Osteocyte (in vitro differentiated cells): ENCODE measurements around the gene POLR2L. TPM values are rescaled to one million over a fixed set of nuclear protein-coding genes. Genes with fewer than 3 reads are reported as not detected.
A peak's percentile ranks its signal among the peaks of the same experiment; 100 is the strongest.

Experiments
- DNase-seq: peaks from one replicate; pipeline ENCODE4 v3.0.0; 2021; ENCODE audit warnings: mixed read lengths; ENCODE audit not compliant: unreplicated experiment; ENCODE audit errors: extremely low spot score
- H3K27ac Mint-ChIP-seq: one replicate; pipeline ENCODE4 v1.8.0; 2021; ENCODE audit warnings: mild to moderate bottlenecking, mixed read lengths; ENCODE audit not compliant: unreplicated experiment
- H3K27me3 Mint-ChIP-seq: one replicate; pipeline ENCODE4 v1.8.0; 2021; ENCODE audit warnings: mixed read lengths; ENCODE audit not compliant: unreplicated experiment
- H3K36me3 Mint-ChIP-seq: one replicate; pipeline ENCODE4 v1.8.0; 2021; ENCODE audit warnings: mixed read lengths; ENCODE audit not compliant: unreplicated experiment
- H3K4me1 Mint-ChIP-seq: one replicate; pipeline ENCODE4 v1.8.0; 2021; ENCODE audit warnings: mixed read lengths; ENCODE audit not compliant: unreplicated experiment
- H3K4me3 Mint-ChIP-seq: one replicate; pipeline ENCODE4 v1.8.0; 2021; ENCODE audit warnings: mild to moderate bottlenecking, moderate library complexity, mixed read lengths; ENCODE audit not compliant: unreplicated experiment
- H3K9me3 Mint-ChIP-seq: one replicate; pipeline ENCODE4 v1.8.0; 2021; ENCODE audit warnings: mixed read lengths; ENCODE audit not compliant: unreplicated experiment
- total RNA-seq: library from RNA; stranded (reverse); gene quantifications from 2 replicates; pipeline ENCODE4 v1.2.1, GENCODE V29; 2021
- TF ChIP-seq, protein P1 (sequence below): fragments of 200-600 bp; sonication (generic); IDR thresholded peaks from 2 replicates; pipeline ENCODE4 v1.5.0; 2021; ENCODE audit warnings: antibody characterized with exemption, mild to moderate bottlenecking, moderate library complexity

The POLR2L gene
- total RNA-seq, 1 donor from 2014 or later, result 193 TPM

DNA sequence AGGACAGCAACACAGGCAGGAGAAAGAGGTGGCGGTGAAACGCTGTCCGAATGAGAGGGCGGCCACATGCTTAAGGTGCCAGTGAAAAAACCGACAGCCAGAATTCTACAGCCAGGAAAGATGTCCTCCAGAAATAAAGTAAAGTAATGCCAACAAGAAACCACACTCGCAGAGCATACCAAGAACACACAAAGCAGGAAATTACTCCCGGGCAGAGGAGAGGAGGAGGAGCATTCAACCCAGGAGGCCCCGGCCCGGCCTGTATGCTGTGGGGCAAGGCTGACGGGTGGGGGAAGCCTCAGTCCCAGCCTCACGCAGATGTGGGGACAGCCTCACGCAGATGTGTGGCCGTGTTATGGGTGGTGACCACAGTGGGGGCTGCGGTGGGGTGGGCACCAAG, 40.3 kb upstream of the POLR2L start:
- Mint-ChIP-seq H3K27ac (peak overlapping the region; percentile 63), H3K36me3 (peaks cover 23% of the 10 kb centered on the region), H3K9me3 (no peaks in the 10 kb centered on the region), H3K4me1 (peaks cover 6% of the 10 kb centered on the region), H3K27me3 (no peaks in the 10 kb centered on the region), H3K4me3 (no peak overlapping the region)
- DNase-seq, result no peak
- TF ChIP-seq, protein P1, sequence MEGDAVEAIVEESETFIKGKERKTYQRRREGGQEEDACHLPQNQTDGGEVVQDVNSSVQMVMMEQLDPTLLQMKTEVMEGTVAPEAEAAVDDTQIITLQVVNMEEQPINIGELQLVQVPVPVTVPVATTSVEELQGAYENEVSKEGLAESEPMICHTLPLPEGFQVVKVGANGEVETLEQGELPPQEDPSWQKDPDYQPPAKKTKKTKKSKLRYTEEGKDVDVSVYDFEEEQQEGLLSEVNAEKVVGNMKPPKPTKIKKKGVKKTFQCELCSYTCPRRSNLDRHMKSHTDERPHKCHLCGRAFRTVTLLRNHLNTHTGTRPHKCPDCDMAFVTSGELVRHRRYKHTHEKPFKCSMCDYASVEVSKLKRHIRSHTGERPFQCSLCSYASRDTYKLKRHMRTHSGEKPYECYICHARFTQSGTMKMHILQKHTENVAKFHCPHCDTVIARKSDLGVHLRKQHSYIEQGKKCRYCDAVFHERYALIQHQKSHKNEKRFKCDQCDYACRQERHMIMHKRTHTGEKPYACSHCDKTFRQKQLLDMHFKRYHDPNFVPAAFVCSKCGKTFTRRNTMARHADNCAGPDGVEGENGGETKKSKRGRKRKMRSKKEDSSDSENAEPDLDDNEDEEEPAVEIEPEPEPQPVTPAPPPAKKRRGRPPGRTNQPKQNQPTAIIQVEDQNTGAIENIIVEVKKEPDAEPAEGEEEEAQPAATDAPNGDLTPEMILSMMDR, result no peak

DNA sequence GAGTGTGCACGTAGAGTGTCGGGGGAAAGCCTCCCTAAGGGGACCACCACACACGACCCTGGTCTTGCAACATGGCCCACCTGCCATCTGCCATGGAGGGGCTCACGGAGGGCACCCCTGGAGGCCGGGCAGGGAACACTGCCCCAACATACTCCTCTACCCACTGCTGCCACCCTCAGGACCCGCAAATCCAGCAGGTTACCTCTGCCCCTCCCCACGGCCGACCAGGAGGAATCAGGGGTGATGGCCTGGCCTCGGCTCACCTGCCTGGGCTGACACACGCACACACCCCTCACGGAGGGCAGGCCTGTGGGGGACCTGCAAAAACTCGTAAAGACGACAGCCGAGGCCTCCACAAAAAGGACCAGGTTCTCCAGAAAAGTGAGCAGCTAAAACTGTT, 38.1 kb upstream of the POLR2L start:
- H3K27me3 Mint-ChIP-seq, result no peaks in the 10 kb centered on the region
- TF ChIP-seq, protein P1, result no peak
- H3K36me3 Mint-ChIP-seq, result peaks cover 14% of the 10 kb centered on the region
- H3K27ac Mint-ChIP-seq, result no peak overlapping the region
- H3K4me3 Mint-ChIP-seq, result no peak overlapping the region
- peaks cover 21% of the 10 kb centered on the region for H3K4me1 Mint-ChIP-seq
- H3K9me3 Mint-ChIP-seq, result no peaks in the 10 kb centered on the region
- DNase-seq, result no peak

DNA sequence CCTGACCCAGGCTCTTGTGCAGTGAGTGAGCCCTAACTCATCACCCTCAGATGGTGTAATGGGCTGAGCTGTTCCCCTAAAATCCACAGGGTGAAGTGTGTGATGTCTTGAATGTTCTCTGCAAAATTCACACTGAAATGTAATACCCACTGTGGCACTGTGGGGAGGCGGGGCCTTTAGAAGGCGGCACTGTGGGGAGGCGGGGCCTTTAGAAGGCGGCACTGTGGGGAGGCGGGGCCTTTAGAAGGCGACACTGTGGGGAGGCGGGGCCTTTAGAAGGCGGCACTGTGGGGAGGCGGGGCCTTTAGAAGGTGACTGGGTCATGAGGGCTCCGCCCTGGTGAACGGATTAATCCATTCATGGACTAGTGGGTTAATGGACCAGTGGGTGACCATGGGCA, 35.2 kb upstream of the POLR2L start:
- Mint-ChIP-seq H3K4me1 (peaks cover 19% of the 10 kb centered on the region), H3K4me3 (no peak overlapping the region), H3K9me3 (no peaks in the 10 kb centered on the region), H3K27ac (no peak overlapping the region), H3K27me3 (no peaks in the 10 kb centered on the region), H3K36me3 (peaks cover 14% of the 10 kb centered on the region)
- no peak for DNase-seq
- TF ChIP-seq, protein P1, result no peak

- Mint-ChIP-seq H3K27ac (no peak overlapping the region), H3K27me3 (no peaks in the 10 kb centered on the region), H3K4me1 (peaks cover 18% of the 10 kb centered on the region), H3K36me3 (peaks cover 10% of the 10 kb centered on the region), H3K4me3 (no peak overlapping the region), H3K9me3 (no peaks in the 10 kb centered on the region)
- TF ChIP-seq, protein P1, result no peak
- no peak for DNase-seq
Measured at GRCh38 chr11:876545-876944, 34.2 kb upstream of the POLR2L start.

DNA sequence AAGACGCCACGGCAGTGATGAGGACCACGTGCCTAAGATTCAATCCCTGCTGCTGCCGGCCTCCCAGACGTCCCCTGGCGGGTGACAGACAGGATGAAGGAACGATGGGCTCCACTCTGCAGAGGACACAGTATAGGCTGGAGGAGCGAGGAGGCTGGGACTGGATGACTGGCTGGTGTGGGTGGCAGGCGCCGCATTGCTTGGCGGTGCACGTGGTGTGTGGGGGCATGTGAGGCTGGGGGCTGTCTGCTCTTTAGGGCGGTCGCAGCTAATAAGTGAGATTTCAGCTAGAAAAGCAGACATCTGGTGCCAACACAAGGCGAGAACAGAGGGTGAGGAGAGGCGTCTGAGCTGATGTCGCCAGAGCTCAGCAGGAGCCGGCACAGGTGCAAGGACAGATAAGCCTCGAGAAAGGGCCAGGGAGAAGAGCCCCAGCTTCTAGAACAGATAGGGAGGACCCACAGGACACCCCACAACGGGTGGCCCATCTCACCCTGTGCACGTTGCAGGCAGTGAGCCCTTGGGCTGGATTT, 33.5 kb upstream of the POLR2L start:
- no peak overlapping the region for H3K4me3 Mint-ChIP-seq
- H3K9me3 Mint-ChIP-seq, result no peaks in the 10 kb centered on the region
- TF ChIP-seq, protein P1, result no peak
- no peak for DNase-seq
- H3K27ac Mint-ChIP-seq, result no peak overlapping the region
- H3K36me3 Mint-ChIP-seq, result peaks cover 7% of the 10 kb centered on the region
- H3K27me3 Mint-ChIP-seq, result no peaks in the 10 kb centered on the region
- H3K4me1 Mint-ChIP-seq, result peaks cover 18% of the 10 kb centered on the region
